ENCODE results near the gene CMIP. TPM values are rescaled to one million over a fixed set of nuclear protein-coding genes. Genes with fewer than 3 reads are reported as not detected.

CMIP gene
- total RNA-seq, 1 donor from 2014 or later: 6.6 TPM

DNA sequence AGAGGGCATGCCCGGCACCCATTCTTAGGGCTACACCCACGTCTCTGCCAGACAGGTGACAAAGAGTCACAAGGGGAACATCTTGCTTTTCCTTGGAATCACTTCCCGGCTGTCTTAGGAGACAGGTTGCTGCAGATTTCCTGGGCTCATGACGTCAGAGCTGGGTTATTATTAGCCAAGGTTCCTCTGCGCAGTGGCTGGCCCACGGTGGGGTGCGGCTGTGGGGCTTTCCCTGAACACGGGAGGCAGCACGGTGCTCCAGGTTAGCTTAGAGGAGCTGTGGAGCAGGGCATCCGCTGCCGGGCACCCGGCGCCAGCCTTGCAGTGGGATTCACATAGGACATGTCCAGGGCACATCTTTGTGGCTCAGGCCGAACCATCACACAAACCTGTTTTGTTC lies 216.5 kb downstream of the CMIP start:
- no peak overlapping the region for H3K27ac Mint-ChIP-seq
- Histone ChIP-seq H3K4me2 (no peak overlapping the region), H3K27ac (no peak overlapping the region), H3K27me3 (no peaks in the 10 kb centered on the region), H4K20me1 (ENCODE audit: low read depth) (peaks cover 11% of the 10 kb centered on the region), H2AFZ (replicated peaks) (no peak overlapping the region), H3K79me2 (ENCODE audit: low read depth) (no peaks in the 10 kb centered on the region), H3K9ac (no peak overlapping the region), H3K4me1 (no peaks in the 10 kb centered on the region), H3K4me3 (no peak overlapping the region), H3K36me3 (peaks cover 5% of the 10 kb centered on the region), H3K9me3 (ENCODE audit: low read depth) (no peaks in the 10 kb centered on the region), H3F3A (ENCODE audit: low read depth) (no peaks in the 10 kb centered on the region)
- H3K27me3 Mint-ChIP-seq (ENCODE audit: insufficient read depth, low read depth): no peaks in the 10 kb centered on the region
- DNase-seq (ENCODE audit: low spot score): no peak
- TF ChIP-seq, protein P1, sequence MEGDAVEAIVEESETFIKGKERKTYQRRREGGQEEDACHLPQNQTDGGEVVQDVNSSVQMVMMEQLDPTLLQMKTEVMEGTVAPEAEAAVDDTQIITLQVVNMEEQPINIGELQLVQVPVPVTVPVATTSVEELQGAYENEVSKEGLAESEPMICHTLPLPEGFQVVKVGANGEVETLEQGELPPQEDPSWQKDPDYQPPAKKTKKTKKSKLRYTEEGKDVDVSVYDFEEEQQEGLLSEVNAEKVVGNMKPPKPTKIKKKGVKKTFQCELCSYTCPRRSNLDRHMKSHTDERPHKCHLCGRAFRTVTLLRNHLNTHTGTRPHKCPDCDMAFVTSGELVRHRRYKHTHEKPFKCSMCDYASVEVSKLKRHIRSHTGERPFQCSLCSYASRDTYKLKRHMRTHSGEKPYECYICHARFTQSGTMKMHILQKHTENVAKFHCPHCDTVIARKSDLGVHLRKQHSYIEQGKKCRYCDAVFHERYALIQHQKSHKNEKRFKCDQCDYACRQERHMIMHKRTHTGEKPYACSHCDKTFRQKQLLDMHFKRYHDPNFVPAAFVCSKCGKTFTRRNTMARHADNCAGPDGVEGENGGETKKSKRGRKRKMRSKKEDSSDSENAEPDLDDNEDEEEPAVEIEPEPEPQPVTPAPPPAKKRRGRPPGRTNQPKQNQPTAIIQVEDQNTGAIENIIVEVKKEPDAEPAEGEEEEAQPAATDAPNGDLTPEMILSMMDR (IDR thresholded peaks at IDR 0.05): no peak
- TF ChIP-seq EZH2 (IDR thresholded peaks at IDR 0.05) (no peak), EZH2phosphoT487 (IDR thresholded peaks at IDR 0.05) (no peak)
- peaks cover 33% of the 10 kb centered on the region for H3K4me1 Mint-ChIP-seq
- peaks cover 38% of the 10 kb centered on the region for H3K36me3 Mint-ChIP-seq
- H3K9me3 Mint-ChIP-seq: no peaks in the 10 kb centered on the region
- no peak overlapping the region for H3K4me3 Mint-ChIP-seq

DNA sequence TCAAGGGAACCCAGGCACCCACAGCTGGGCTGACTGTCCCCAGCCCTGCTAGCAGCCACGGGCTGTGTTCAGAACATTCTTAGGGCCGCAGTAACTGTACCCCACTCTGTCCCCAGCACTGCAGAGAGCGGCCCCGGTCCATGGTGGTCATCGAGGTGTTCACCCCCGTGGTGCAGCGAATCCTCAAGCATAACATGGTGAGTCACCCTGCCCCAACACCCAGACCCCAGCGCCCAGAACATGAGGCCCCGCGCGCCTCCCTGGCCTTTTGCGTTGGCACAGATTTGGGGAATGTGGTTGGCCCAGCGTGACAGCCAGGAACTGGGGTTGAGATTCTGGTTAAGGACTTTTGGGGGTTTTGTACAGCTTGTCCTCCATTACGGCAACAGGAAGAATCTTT lies 219.5 kb downstream of the CMIP start:
- peaks cover 30% of the 10 kb centered on the region for H3K36me3 Mint-ChIP-seq
- H3K4me2 ChIP-seq: no peak overlapping the region
- no peak for DNase-seq (ENCODE audit: low spot score)
- no peak overlapping the region for H2AFZ ChIP-seq (replicated peaks)
- H3K27ac ChIP-seq: no peak overlapping the region
- no peak for TF ChIP-seq EZH2 (IDR thresholded peaks at IDR 0.05)
- TF ChIP-seq, protein P1 (IDR thresholded peaks at IDR 0.05): no peak
- no peak for TF ChIP-seq EZH2phosphoT487 (IDR thresholded peaks at IDR 0.05)
- H3K27me3 Mint-ChIP-seq (ENCODE audit: insufficient read depth, low read depth): peaks cover 2% of the 10 kb centered on the region
- no peaks in the 10 kb centered on the region for H3K9me3 ChIP-seq (ENCODE audit: low read depth)
- no peaks in the 10 kb centered on the region for H3K4me1 ChIP-seq
- no peak overlapping the region for H3K27ac Mint-ChIP-seq
- H3K36me3 ChIP-seq: no peaks in the 10 kb centered on the region
- no peaks in the 10 kb centered on the region for H3K79me2 ChIP-seq (ENCODE audit: low read depth)
- no peaks in the 10 kb centered on the region for H3F3A ChIP-seq (ENCODE audit: low read depth)
- no peaks in the 10 kb centered on the region for H3K27me3 ChIP-seq
- H3K9ac ChIP-seq: no peak overlapping the region
- H3K4me1 Mint-ChIP-seq: peaks cover 35% of the 10 kb centered on the region
- H3K9me3 Mint-ChIP-seq: no peaks in the 10 kb centered on the region
- peaks cover 10% of the 10 kb centered on the region for H4K20me1 ChIP-seq (ENCODE audit: low read depth)
- no peak overlapping the region for H3K4me3 ChIP-seq
- no peak overlapping the region for H3K4me3 Mint-ChIP-seq

DNA sequence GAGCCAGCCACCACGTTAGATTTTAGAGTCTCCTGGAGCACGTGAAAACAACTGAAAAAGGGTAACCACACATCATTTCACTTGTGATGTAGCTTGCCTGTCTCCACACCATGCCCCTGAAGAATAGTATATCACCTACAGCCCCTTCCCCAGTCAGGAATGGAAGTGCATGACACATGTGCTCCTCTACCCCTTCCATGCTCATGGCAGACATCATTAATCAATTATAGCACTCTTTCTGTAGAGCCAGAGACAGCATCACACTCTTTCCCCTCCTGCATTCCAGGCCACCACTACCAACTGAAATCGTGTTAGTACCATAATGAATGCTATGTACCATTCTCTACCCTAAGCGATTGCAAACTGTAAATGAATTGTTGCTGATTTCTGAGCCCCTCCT lies 221.0 kb downstream of the CMIP start:
- Mint-ChIP-seq H3K27me3 (ENCODE audit: insufficient read depth, low read depth) (peaks cover 2% of the 10 kb centered on the region), H3K36me3 (peaks cover 27% of the 10 kb centered on the region), H3K4me3 (no peak overlapping the region), H3K27ac (no peak overlapping the region), H3K4me1 (peaks cover 27% of the 10 kb centered on the region), H3K9me3 (no peaks in the 10 kb centered on the region)
- Histone ChIP-seq H3K36me3 (no peaks in the 10 kb centered on the region), H2AFZ (replicated peaks) (no peak overlapping the region), H3K9me3 (ENCODE audit: low read depth) (no peaks in the 10 kb centered on the region), H4K20me1 (ENCODE audit: low read depth) (peaks cover 6% of the 10 kb centered on the region), H3K4me3 (no peak overlapping the region), H3F3A (ENCODE audit: low read depth) (no peaks in the 10 kb centered on the region), H3K4me2 (no peak overlapping the region), H3K4me1 (no peaks in the 10 kb centered on the region), H3K27me3 (no peaks in the 10 kb centered on the region), H3K27ac (no peak overlapping the region), H3K9ac (no peak overlapping the region), H3K79me2 (ENCODE audit: low read depth) (no peaks in the 10 kb centered on the region)
- TF ChIP-seq EZH2 (IDR thresholded peaks at IDR 0.05) (no peak), EZH2phosphoT487 (IDR thresholded peaks at IDR 0.05) (no peak)
- TF ChIP-seq, protein P1 (IDR thresholded peaks at IDR 0.05): no peak
- no peak for DNase-seq (ENCODE audit: low spot score)

Measured in neural progenitor cell (in vitro differentiated cells).